GM12891 (cell line): ENCODE measurements around the gene C4orf50.
"Not testable (repeated sequence)": the region's sequence is repeated elsewhere in the genome, so short reads cannot be mapped to it uniquely, and the experiment has no call there.

ENCODE experiments used
- DNase-seq: peaks from one replicate; pipeline ENCODE4 v3.0.0; 2011; ENCODE audit warnings: low spot score; ENCODE audit not compliant: insufficient read length
- FAIRE-seq: peaks from 2 replicates; lab custom pipeline; 2011; peaks lifted over from hg19 to GRCh38; lab: Jason Lieb, UNC
- PAX5 ChIP-seq: IDR thresholded peaks from 2 replicates; pipeline ENCODE4 v1.6.1; 2011; ENCODE audit warnings: low read length, moderate library complexity, mild to moderate bottlenecking; ENCODE audit not compliant: insufficient read depth, severe bottlenecking
- POLR2A ChIP-seq: IDR thresholded peaks from 2 replicates; pipeline ENCODE4 v1.6.1; 2011; ENCODE audit warnings: low read depth, low read length, control low read depth
- POLR2AphosphoS5 ChIP-seq: IDR thresholded peaks from 2 replicates; pipeline ENCODE4 v1.6.1; 2011; ENCODE audit warnings: low read depth, low read length, control low read depth
- POU2F2 ChIP-seq: IDR thresholded peaks from 2 replicates; pipeline ENCODE4 v1.6.1; 2011; ENCODE audit warnings: low read depth, mild to moderate bottlenecking, control low read depth, low read length, moderate library complexity
- SPI1 ChIP-seq: IDR thresholded peaks from 2 replicates; pipeline ENCODE4 v1.6.1; 2011; ENCODE audit warnings: low read depth, low read length, control low read depth
- TAF1 ChIP-seq: IDR thresholded peaks from 2 replicates; pipeline ENCODE4 v1.6.1; 2011; ENCODE audit warnings: low read depth, low read length, control low read depth

C4orf50 gene

DNA sequence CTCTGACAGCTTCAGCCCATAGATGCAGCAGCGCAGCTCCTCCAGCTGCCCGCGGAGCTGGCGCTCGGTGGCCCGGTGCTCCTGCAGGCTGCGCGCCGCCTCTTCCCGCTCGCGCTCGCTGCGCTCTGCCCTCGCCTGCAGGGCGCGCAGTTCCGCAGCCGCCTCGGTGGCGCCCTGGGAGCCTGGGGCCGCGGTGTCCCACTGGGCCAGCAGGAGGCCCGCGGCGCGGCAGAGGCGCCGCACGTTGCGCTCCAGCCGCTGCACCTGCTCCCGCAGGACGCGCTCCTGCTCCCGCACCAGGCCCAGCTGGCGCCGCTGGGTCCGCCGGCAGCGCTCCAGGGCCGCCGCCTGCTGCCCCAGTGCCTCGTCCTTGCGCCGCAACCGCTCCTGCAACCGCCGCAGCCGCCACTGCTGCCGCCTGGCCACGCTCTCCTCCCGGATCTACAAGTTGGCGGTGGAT is 10.1 kb downstream of the C4orf50 start:
- no peak for DNase-seq
- no peak for FAIRE-seq
- TF ChIP-seq TAF1 (no peak), PAX5 (no peak), POLR2A (no peak), POU2F2 (no peak), POLR2AphosphoS5 (no peak), SPI1 (no peak)

DNA sequence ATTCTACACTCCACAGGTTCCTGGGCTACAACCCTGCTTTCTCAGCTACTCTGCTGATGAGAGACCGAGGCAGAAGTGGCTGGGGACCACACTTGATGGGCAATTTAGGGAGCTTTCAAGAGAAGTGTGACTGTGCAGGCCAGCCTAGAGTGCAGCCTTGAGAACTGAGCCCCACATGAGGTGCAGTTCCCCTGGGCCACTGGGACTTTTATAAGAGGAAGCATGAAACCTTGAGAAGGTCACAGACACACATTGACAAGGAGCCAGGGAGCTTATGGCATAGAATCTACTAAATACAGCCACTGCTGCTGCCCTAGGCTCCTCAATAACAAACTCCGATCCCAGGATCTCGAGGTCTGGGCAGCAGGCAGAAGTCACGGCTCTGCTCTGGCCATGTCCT is 13.1 kb downstream of the C4orf50 start:
- no peak for FAIRE-seq
- DNase-seq, result no peak
- TF ChIP-seq POLR2AphosphoS5, result no peak
- no peak for TF ChIP-seq PAX5
- TF ChIP-seq TAF1, result no peak
- no peak for TF ChIP-seq SPI1
- TF ChIP-seq POLR2A, result no peak
- TF ChIP-seq POU2F2, result no peak

DNA sequence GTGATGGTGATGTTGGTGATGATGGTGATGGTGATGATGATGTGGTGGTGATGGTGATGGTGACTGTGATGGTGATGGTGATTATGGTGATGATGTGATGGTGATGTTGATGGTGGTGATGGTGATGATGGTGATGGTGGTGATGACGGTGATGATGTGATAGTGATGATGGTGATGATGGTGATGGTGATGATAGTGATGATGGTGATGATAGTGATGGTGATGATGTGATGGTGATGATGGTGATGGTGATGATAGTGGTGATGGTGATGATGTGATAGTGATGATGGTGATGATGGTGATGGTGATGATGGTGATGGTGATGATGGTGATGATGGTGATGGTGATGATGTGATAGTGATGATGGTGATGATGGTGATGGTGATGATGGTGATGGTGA is 14.7 kb downstream of the C4orf50 start:
- FAIRE-seq, result not testable (repeated sequence)

DNA sequence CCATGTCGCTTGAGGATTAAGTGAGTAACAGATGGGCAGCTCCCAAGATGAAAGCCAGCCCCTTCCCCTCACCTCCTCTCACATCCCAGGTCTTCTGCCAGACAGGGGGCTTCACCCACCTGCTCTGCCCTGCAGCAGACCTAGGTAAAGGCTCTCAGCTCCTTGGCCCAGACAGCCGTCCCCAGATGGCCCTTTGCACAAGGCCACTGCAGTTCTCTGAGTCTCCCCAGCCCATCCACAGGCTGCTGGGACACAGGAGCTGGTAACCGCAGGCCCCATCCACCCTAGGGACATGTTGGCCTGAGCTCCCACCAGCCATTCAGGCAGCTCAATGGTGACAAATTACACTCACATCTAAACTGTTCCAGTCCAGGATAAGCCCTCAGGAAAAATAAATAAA is 15.3 kb downstream of the C4orf50 start:
- TF ChIP-seq PAX5 (no peak), POU2F2 (no peak), SPI1 (no peak), POLR2AphosphoS5 (no peak), POLR2A (no peak), TAF1 (no peak)
- FAIRE-seq, result no peak

More for the DNA sequence above, 14.7 kb downstream of the C4orf50 start:
- not testable (repeated sequence) for DNase-seq

DNA sequence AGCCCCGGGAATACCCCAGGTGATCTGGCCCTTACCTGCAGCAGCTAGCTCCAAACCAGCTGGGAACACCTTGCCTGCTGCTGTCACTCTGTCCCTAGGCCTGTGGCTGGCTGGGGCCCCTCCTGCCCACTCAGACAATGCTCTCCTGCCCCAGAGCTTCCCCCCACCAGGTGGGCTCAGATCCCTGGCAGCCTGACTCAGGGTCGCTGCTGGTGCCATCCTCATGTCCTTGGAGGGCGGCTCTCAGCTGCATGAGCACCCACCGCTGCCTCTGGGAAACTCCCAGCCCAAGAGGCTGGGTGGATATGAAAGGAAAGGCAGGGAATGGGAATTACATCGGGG is 15.8 kb downstream of the C4orf50 start:
- TF ChIP-seq POLR2A (no peak), POU2F2 (no peak), PAX5 (no peak), SPI1 (no peak), POLR2AphosphoS5 (no peak), TAF1 (no peak)
- no peak for FAIRE-seq
- no peak for DNase-seq

More for the DNA sequence above, 15.3 kb downstream of the C4orf50 start:
- DNase-seq, result no peak

DNA sequence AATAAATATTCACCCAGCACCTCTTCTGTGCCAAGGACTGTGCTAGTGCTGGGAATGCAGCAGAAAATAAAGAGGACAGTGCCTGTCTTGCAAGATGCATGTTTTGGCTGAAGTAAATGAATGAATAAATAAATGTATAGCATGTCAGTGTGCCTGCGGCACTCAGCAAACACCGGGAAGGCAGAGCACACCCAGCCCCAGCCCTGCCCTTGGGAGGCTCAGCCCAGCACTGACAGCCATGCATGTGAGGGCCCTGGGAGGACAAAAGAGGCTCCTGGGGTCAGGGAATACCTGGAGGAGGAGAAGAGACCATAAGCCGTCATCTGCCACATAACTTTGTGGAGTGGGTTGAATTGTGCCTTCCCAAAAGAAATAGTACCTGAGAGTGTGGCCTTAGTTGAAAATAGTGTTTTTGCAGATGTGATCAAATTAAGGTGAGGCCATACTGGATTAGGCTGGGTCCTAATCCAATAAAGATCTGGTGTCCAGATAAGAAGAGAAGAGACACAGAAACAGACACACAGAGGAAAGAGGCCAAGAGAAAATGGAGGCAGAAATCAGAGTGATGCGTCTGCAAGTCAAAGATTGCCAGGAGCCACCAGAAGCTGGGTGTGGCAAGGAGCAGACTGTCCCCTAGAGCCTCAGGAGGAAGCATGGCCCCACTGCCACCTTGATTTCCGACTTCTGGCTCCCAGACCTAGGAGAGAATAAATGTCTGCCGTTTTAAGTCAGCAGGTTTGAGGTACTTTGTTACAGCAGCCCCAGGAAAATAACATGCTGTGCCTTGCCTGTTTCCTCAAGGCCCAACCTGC is 16.3 kb downstream of the C4orf50 start:
- FAIRE-seq (no peak), DNase-seq (no peak)
- TF ChIP-seq POU2F2 (no peak), POLR2AphosphoS5 (no peak), POLR2A (no peak), PAX5 (no peak), SPI1 (no peak)

DNA sequence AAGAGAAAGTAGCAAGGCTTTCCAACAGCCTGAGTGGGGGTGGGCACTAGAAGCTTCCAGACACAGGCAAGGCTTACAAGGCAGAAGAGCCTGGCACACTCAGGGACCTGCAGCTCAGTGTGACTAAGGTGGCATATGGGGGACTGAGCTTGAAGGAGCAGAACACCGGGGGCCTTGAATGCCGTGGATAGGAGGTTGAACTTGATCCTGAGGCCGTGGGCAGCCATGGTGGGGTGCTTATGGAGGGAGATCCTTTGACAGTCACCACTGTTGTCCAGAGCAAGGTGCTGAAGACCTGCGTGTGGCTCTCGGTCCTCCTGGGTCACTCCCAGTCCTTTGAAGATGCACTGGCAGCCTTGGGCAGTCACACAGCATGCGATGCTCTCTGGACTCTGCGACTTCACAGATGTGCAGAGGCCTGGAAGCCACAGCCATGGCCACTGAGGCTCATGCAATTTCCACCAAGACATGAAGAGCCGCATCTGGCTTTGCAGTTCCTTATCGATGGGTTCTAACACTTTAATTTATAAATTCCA is 18.3 kb downstream of the C4orf50 start:
- no peak for FAIRE-seq
- DNase-seq, result no peak
- no peak for TF ChIP-seq PAX5
- no peak for TF ChIP-seq POLR2A
- no peak for TF ChIP-seq POLR2AphosphoS5

DNA sequence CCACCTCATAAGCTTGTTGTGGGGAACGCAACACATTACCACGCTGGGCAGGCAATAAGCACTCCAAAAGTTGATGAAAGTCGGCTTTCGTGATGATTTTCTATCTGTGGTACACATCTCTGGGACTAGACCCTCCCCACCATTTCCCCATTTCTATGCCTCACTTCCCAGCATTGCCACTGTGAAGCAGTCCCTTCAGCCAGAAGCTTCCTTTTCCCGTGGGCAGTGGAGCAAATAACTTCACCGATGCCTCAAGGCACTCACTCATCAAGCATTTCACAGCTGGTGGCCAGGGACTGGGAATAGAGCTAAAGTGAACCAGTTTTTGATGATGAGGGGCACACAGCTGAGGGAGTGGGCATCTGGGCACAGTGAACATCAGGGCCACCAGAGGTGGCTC is 18.9 kb downstream of the C4orf50 start:
- FAIRE-seq (no peak), DNase-seq (no peak)
- TF ChIP-seq TAF1 (no peak), POLR2A (no peak), SPI1 (no peak), POU2F2 (no peak), PAX5 (no peak), POLR2AphosphoS5 (no peak)

DNA sequence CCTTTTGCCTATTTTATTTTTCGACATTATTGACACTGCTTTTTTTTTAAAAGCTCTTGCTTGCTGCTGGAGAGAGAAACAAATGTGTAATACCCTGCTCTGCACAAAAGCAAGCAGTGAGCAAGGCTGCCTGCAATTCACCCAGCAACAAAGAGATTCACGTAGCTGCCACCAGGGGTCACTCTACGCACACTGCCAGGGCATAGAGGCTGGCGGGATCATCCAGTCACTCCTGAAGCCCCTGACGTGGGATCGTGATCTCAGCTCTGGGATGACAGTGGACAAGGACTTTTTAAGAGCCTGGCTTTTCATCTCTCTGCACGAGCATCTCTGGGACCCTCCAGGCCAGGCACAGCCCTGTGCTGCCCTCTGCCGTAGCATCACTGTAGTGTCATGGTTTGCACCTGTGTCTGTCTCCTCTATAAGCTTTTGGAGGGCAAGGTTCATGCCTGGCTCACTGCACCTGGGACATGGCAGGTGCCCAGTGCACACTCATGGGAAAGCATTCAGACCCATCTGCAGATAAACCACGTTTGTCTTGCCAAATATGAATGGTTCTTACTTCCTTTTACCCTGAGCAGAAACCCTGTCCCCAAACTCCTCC is 19.8 kb downstream of the C4orf50 start:
- peak; percentile 67 for DNase-seq
- TF ChIP-seq POLR2AphosphoS5 (no peak), SPI1 (no peak), POU2F2 (no peak), TAF1 (no peak)
- FAIRE-seq, result peak; percentile 86

DNA sequence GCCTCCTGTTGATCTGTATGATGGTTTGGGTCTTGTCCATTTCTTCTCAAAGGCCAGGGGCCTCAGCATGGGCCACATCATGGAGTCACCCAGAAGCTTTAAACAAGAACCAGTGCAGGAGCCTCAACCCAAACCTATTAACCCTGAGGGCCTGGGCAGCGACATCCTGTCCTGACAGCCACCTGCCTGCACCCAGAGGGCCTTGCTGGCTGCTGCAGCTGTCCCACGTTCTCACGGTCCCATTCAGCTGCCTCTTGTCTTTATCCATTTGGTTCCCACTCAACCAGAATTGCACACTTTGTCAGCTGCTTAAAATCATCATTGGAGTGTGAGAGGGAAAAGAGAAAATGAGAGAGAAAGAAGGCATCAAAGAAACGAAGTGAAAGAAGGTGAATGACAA is 21.6 kb downstream of the C4orf50 start:
- DNase-seq, result no peak
- no peak for TF ChIP-seq POLR2AphosphoS5
- no peak for TF ChIP-seq PAX5
- no peak for FAIRE-seq
